SJCRH30 (cell line): ENCODE data around the gene TMEM198. TPM values are rescaled to one million over a fixed set of nuclear protein-coding genes. Genes with fewer than 3 reads are reported as not detected.

Experiments
- DNase-seq, 2 experiments: peaks; one replicate each; pipeline ENCODE4 v3.0.0-alpha.2; 2015 to 2020
- H3K27ac ChIP-seq: fragments of 250-450 bp; sonication (Bioruptor Pico); 2 replicates; pipeline ENCODE4 v1.5.1; 2020; ENCODE audit warnings: mild to moderate bottlenecking, moderate library complexity
- H3K27me3 ChIP-seq: fragments of 250-450 bp; sonication (Bioruptor Pico); 2 replicates; pipeline ENCODE4 v1.5.1; 2020; ENCODE audit warnings: mild to moderate bottlenecking, moderate library complexity
- H3K36me3 ChIP-seq: fragments of 250-450 bp; sonication (Bioruptor Pico); 2 replicates; pipeline ENCODE4 v1.5.1; 2020; ENCODE audit warnings: mild to moderate bottlenecking, moderate library complexity
- H3K4me1 ChIP-seq: fragments of 250-450 bp; sonication (Bioruptor Pico); 2 replicates; pipeline ENCODE4 v1.5.1; 2020; ENCODE audit warnings: mild to moderate bottlenecking, moderate library complexity
- H3K4me3 ChIP-seq: fragments of 250-450 bp; sonication (Bioruptor Pico); 2 replicates; pipeline ENCODE4 v1.5.1; 2020; ENCODE audit warnings: mild to moderate bottlenecking, moderate library complexity
- H3K9me3 ChIP-seq: fragments of 250-450 bp; sonication (Bioruptor Pico); replicated peaks from 2 replicates; pipeline ENCODE4 v1.5.1; 2020; ENCODE audit warnings: mild to moderate bottlenecking, moderate library complexity
- total RNA-seq: library from RNA; depleted of rRNA; stranded (reverse); fragments of >200 nt; shearing (Covaris generic); gene quantifications from 2 replicates; pipeline ENCODE4 v1.2.3, GENCODE V29; 2014

The TMEM198 gene
- total RNA-seq, 1 experiment from 2014 or later = 8.1 TPM

- H3K36me3 ChIP-seq = no peaks in the 10 kb centered on the region
- no peak overlapping the region for H3K4me3 ChIP-seq
- DNase-seq = no peak
- H3K4me1 ChIP-seq = peaks cover 39% of the 10 kb centered on the region
- no peaks in the 10 kb centered on the region for H3K9me3 ChIP-seq
- no peaks in the 10 kb centered on the region; the same call in 1 of the 2 replicates for H3K27me3 ChIP-seq
- no peak overlapping the region for H3K27ac ChIP-seq
Measured at GRCh38 chr2:219515874-219516629, 27.8 kb upstream of the TMEM198 start.

- H3K4me1 ChIP-seq = peaks cover 39% of the 10 kb centered on the region
- no peaks in the 10 kb centered on the region for H3K9me3 ChIP-seq
- H3K27me3 ChIP-seq = no peaks in the 10 kb centered on the region; the same call in 1 of the 2 replicates
- no peak overlapping the region for H3K4me3 ChIP-seq
- DNase-seq = no peak
- H3K36me3 ChIP-seq = no peaks in the 10 kb centered on the region
- H3K27ac ChIP-seq = no peak overlapping the region
Measured at GRCh38 chr2:219516888-219517287, 26.9 kb upstream of the TMEM198 start.

- Histone ChIP-seq H3K9me3 (no peaks in the 10 kb centered on the region), H3K36me3 (no peaks in the 10 kb centered on the region), H3K27me3 (no peaks in the 10 kb centered on the region; the same call in 1 of the 2 replicates), H3K4me1 (peaks cover 28% of the 10 kb centered on the region), H3K4me3 (no peak overlapping the region), H3K27ac (no peak overlapping the region)
- DNase-seq = no peak
Measured at GRCh38 chr2:219517954-219518778, 25.7 kb upstream of the TMEM198 start.

GRCh38 chr2:219519526-219519916, 24.3 kb upstream of the TMEM198 start:
- Histone ChIP-seq H3K9me3 (no peaks in the 10 kb centered on the region), H3K4me3 (no peak overlapping the region), H3K36me3 (no peaks in the 10 kb centered on the region), H3K27ac (no peak overlapping the region), H3K4me1 (peaks cover 20% of the 10 kb centered on the region), H3K27me3 (peaks cover 3% of the 10 kb centered on the region)
- DNase-seq = no peak

- no peaks in the 10 kb centered on the region for H3K36me3 ChIP-seq
- no peaks in the 10 kb centered on the region for H3K9me3 ChIP-seq
- no peak for DNase-seq
- H3K27me3 ChIP-seq = peaks cover 7% of the 10 kb centered on the region
- H3K4me1 ChIP-seq = peaks cover 20% of the 10 kb centered on the region
- H3K4me3 ChIP-seq = no peak overlapping the region
- no peak overlapping the region for H3K27ac ChIP-seq
Measured at GRCh38 chr2:219520079-219520478, 23.7 kb upstream of the TMEM198 start.

- peaks cover 7% of the 10 kb centered on the region for H3K27me3 ChIP-seq
- DNase-seq = peak; percentile 72 to 80
- H3K9me3 ChIP-seq = no peaks in the 10 kb centered on the region
- H3K36me3 ChIP-seq = no peaks in the 10 kb centered on the region
- peak overlapping the region; percentile 30 for H3K4me3 ChIP-seq
- peaks cover 20% of the 10 kb centered on the region for H3K4me1 ChIP-seq
- no peak overlapping the region for H3K27ac ChIP-seq
Measured at GRCh38 chr2:219521066-219521880, 22.6 kb upstream of the TMEM198 start.

GRCh38 chr2:219522111-219523030, 21.5 kb upstream of the TMEM198 start:
- DNase-seq = peak in 1 of 2 experiments; percentile 45
- Histone ChIP-seq H3K27me3 (peaks cover 7% of the 10 kb centered on the region), H3K4me3 (no peak overlapping the region), H3K4me1 (peaks cover 20% of the 10 kb centered on the region), H3K36me3 (no peaks in the 10 kb centered on the region), H3K27ac (no peak overlapping the region), H3K9me3 (no peaks in the 10 kb centered on the region)

GRCh38 chr2:219523031-219523671, 20.7 kb upstream of the TMEM198 start:
- Histone ChIP-seq H3K36me3 (no peaks in the 10 kb centered on the region), H3K4me1 (peaks cover 20% of the 10 kb centered on the region), H3K9me3 (no peaks in the 10 kb centered on the region), H3K4me3 (no peak overlapping the region), H3K27me3 (peaks cover 8% of the 10 kb centered on the region), H3K27ac (no peak overlapping the region)
- DNase-seq = no peak

- H3K4me1 ChIP-seq = peaks cover 17% of the 10 kb centered on the region
- no peak overlapping the region for H3K27ac ChIP-seq
- H3K27me3 ChIP-seq = peaks cover 25% of the 10 kb centered on the region
- no peaks in the 10 kb centered on the region for H3K9me3 ChIP-seq
- no peak for DNase-seq
- no peak overlapping the region for H3K4me3 ChIP-seq
- no peaks in the 10 kb centered on the region for H3K36me3 ChIP-seq
Measured at GRCh38 chr2:219524817-219525216, 19.0 kb upstream of the TMEM198 start.

GRCh38 chr2:219525533-219526232, 18.1 kb upstream of the TMEM198 start:
- no peak for DNase-seq
- Histone ChIP-seq H3K4me1 (peaks cover 17% of the 10 kb centered on the region), H3K36me3 (no peaks in the 10 kb centered on the region), H3K27ac (no peak overlapping the region), H3K4me3 (no peak overlapping the region), H3K27me3 (peaks cover 28% of the 10 kb centered on the region), H3K9me3 (no peaks in the 10 kb centered on the region)

- H3K9me3 ChIP-seq = no peaks in the 10 kb centered on the region
- H3K27me3 ChIP-seq = peaks cover 28% of the 10 kb centered on the region
- no peak overlapping the region for H3K4me3 ChIP-seq
- H3K4me1 ChIP-seq = peaks cover 10% of the 10 kb centered on the region
- H3K27ac ChIP-seq = no peak overlapping the region
- no peaks in the 10 kb centered on the region for H3K36me3 ChIP-seq
- no peak for DNase-seq
Measured at GRCh38 chr2:219526320-219527075, 17.3 kb upstream of the TMEM198 start.

- peaks cover 28% of the 10 kb centered on the region for H3K27me3 ChIP-seq
- no peak overlapping the region for H3K27ac ChIP-seq
- H3K36me3 ChIP-seq = no peaks in the 10 kb centered on the region
Measured at GRCh38 chr2:219527076-219527394, 16.8 kb upstream of the TMEM198 start.

More at GRCh38 chr2:219527076-219527394, 16.8 kb upstream of the TMEM198 start:
- DNase-seq = no peak
- Histone ChIP-seq H3K4me1 (peaks cover 6% of the 10 kb centered on the region; the same call in 1 of the 2 replicates), H3K4me3 (no peak overlapping the region), H3K9me3 (no peaks in the 10 kb centered on the region)
